ENCODE data around the gene CCDC134. TPM values are rescaled to one million over a fixed set of nuclear protein-coding genes. Genes with fewer than 3 reads are reported as not detected.

Gene CCDC134
- total RNA-seq, 4 donors from 2014 or later: 6.6 to 18.8 (median 14.4) TPM

DNA sequence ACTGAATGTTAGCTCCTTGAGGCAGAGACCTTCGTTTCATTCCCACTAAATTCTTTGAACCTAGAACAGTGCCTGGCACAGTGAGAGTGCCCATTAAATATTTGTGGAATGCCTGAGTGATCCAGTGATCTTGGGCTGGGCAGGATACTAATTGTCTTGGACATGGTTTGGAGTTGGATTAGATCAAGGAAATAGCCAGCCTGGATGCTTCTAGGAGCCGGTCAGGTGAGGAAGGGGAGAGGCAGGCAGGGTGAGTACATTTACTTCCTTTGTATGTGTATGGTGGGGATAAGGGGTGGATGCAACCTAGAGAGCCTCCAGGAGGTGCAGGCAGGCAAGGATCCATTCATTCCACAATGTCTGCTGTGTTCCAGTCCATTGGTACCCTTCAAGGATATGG is 36.1 kb downstream of the CCDC134 start:
- DNase-seq: no peak
- 69 to 91% methylated on average over 2 of the region's 2 CpGs for WGBS, 2 donors
- no peaks in the 10 kb centered on the region for H3K36me3 ChIP-seq
- peaks cover 10 to 16% of the 10 kb centered on the region in 2 donors for H3K4me1 ChIP-seq
- H3K27ac ChIP-seq: no peak overlapping the region
- no peak overlapping the region for H3K4me3 ChIP-seq (replicated peaks in 1 of 3)
- intact Hi-C loops (cut with DNase I): no loop called here
- no peaks in the 10 kb centered on the region for H3K9me3 ChIP-seq
- TF ChIP-seq, protein P1, sequence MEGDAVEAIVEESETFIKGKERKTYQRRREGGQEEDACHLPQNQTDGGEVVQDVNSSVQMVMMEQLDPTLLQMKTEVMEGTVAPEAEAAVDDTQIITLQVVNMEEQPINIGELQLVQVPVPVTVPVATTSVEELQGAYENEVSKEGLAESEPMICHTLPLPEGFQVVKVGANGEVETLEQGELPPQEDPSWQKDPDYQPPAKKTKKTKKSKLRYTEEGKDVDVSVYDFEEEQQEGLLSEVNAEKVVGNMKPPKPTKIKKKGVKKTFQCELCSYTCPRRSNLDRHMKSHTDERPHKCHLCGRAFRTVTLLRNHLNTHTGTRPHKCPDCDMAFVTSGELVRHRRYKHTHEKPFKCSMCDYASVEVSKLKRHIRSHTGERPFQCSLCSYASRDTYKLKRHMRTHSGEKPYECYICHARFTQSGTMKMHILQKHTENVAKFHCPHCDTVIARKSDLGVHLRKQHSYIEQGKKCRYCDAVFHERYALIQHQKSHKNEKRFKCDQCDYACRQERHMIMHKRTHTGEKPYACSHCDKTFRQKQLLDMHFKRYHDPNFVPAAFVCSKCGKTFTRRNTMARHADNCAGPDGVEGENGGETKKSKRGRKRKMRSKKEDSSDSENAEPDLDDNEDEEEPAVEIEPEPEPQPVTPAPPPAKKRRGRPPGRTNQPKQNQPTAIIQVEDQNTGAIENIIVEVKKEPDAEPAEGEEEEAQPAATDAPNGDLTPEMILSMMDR (IDR thresholded peaks at IDR 0.05): no peak
- no peak for TF ChIP-seq POLR2A (IDR thresholded peaks at IDR 0.05)
- H3K27me3 ChIP-seq: no peaks in the 10 kb centered on the region

DNA sequence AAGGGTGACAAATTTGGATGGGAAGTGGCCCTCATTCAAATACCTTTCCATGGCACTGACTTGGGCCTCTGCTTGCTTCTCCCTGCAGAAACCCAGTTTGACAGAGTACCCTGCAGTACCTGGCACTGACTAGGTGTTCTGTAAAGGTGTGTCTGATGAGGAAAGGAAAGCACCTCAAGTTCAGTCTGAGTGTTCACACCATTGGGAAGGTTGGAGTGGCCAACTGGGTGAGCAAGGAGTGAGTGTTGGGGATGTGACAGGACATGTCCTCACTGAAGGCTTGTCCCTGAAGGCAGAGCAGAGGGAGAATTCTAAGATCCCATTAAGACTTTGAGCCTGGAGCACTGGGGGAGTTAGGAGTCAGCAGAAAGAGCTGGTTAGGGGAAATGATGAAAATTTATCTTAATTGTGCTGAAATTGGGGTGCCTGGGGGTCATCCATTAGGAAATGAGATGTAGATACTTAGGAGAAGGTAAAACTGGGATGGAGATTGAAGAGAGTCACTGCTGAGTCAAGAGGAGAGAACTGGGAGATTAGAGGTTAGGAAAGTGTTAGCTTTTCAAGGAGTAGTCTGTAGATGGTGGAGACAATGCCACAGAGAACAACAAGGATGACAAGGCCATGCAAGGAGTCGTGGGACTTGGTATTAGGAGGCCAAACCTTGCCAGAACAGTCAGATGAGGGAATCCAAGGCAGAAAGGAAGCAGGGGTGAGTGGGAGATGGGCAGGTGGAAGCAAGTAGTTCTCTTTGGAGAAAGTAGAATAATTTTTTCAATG is 38.6 kb downstream of the CCDC134 start:
- H3K27ac ChIP-seq: no peak overlapping the region
- DNase-seq: no peak
- no peaks in the 10 kb centered on the region for H3K27me3 ChIP-seq
- H3K9me3 ChIP-seq: no peaks in the 10 kb centered on the region
- no peaks in the 10 kb centered on the region for H3K36me3 ChIP-seq
- WGBS, 2 donors: 75 to 86% methylated on average over 1 of the region's 1 CpG
- no peak for TF ChIP-seq POLR2A (IDR thresholded peaks at IDR 0.05)
- TF ChIP-seq, protein P1 (IDR thresholded peaks at IDR 0.05): no peak
- peaks cover 5 to 15% of the 10 kb centered on the region in 2 donors for H3K4me1 ChIP-seq
- intact Hi-C loops (cut with DNase I): no loop called here
- no peak overlapping the region for H3K4me3 ChIP-seq (replicated peaks in 1 of 3)

DNA sequence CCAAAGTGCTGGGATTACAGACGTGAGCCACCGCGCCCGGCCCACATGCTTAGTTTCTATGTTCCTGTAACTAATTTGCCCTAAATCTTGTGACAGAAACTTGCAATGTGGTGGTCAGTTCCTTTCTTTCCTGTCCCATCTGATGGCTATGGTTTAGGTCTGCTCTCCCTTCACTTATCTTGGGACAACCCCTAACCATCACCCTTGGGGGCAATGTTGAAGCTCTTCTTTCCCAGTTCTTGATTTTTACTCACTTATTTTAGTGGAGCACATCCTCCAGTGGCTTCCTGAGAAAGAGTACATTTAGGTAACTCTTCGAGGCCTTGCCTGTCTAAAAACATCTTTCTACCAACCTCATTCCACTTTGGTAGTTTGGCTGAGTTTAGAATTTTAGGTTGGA is 39.7 kb downstream of the CCDC134 start:
- Histone ChIP-seq H3K36me3 (no peaks in the 10 kb centered on the region), H3K4me3 (replicated peaks in 1 of 3) (no peak overlapping the region), H3K27me3 (no peaks in the 10 kb centered on the region), H3K4me1 (peaks cover 13 to 15% of the 10 kb centered on the region in 2 donors), H3K9me3 (no peaks in the 10 kb centered on the region), H3K27ac (no peak overlapping the region)
- TF ChIP-seq, protein P1 (IDR thresholded peaks at IDR 0.05): no peak
- TF ChIP-seq POLR2A (IDR thresholded peaks at IDR 0.05): no peak
- intact Hi-C loops (cut with DNase I): no loop called here
- 93% methylated on average over 5 of the region's 5 CpGs for WGBS, 2 donors
- no peak for DNase-seq

DNA sequence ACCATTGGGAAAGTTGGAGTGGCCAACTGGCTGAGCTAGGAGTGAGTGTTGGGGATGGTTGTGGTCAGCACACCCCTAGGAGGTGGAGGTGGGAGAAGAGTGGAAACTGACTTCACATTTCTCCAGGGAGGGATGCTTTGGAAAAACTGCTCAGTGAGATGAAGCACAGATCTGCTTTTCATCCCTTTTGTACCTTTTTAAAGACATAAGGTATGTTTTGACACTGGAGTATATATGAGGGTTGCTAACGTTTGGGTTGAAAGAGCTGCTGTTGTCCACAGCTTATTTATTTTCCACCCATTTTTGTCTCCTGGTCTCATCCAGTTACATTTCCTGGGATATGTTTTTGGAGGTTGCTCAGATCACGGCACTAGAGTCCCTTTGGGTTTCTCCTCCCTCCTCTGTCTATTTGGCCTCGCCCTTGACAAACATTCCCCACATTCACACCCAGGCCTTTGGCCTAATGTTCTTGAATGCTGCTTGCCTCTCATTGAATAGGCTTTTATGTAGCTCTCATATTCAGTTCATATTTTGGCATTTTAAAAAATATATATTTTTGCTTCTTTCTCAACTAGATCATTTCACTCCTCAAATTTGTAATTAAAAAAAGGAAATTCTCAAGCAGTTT is 40.7 kb downstream of the CCDC134 start:
- Histone ChIP-seq H3K36me3 (no peaks in the 10 kb centered on the region), H3K27ac (no peak overlapping the region), H3K4me3 (replicated peaks in 1 of 3) (no peak overlapping the region), H3K9me3 (no peaks in the 10 kb centered on the region), H3K4me1 (peaks cover 17 to 22% of the 10 kb centered on the region in 2 donors), H3K27me3 (no peaks in the 10 kb centered on the region)
- 71 to 79% methylated on average over 3 of the region's 3 CpGs for WGBS, 2 donors
- TF ChIP-seq POLR2A (IDR thresholded peaks at IDR 0.05): no peak
- TF ChIP-seq, protein P1 (IDR thresholded peaks at IDR 0.05): no peak
- no peak for DNase-seq
- intact Hi-C loops (cut with DNase I): no loop called here
